ENCODE measurements around the gene NARF. TPM values are rescaled to one million over a fixed set of nuclear protein-coding genes. Genes with fewer than 3 reads are reported as not detected.

NARF gene
- total RNA-seq, 2 experiments from 2014 or later = 75.0 to 151 TPM

GRCh38 chr17:82415336-82415735 lies 43.2 kb upstream of the NARF start:
- no TSS peak for BruUV-seq (replicated peaks)

DNA sequence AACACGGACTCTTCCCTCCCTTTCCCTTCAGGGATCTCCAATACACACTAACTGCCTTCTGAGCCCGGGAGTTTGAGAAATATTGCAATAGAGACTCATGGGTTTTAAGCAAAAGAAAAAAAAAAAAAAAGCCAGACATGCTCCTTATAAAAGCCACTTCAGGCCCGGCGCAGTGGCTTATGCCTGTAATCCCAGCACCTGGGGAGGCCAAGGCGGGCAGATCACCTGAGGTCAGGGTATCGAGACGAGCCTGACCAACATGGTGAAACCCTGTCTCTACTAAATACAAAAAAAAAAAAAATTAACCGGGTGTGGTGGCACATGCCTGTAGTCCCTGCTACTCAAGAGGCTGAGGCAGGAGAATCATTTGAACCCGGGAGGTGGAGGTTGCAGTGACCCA lies 42.8 kb upstream of the NARF start:
- Histone ChIP-seq H4K20me1 (ENCODE audit: insufficient read depth, low read length) (0 out of 2 replicates have a peak, but pooled peaks cover 3% of the 10 kb centered on the region), H3K9me2 (ENCODE audit: insufficient read depth, low read length) (no peaks in the 10 kb centered on the region), H3K4me1 (ENCODE audit: insufficient read depth, low read length, poor library complexity, severe bottlenecking) (peaks cover 20% of the 10 kb centered on the region), H3K79me2 (ENCODE audit: insufficient read depth, low read depth, low read length) (peaks cover 27% of the 10 kb centered on the region; the same call in 1 of the 2 replicates), H3K4me2 (ENCODE audit: low read length) (no peak overlapping the region), H3K27ac (ENCODE audit: low read depth, low read length, poor library complexity, severe bottlenecking) (no peak overlapping the region), H3K36me3 (ENCODE audit: insufficient read depth, low read length) (peaks cover 26% of the 10 kb centered on the region), H3K9me3 (ENCODE audit: low read length) (no peaks in the 10 kb centered on the region), H2AFZ (ENCODE audit: low read length) (no peak overlapping the region), H3K4me3 (ENCODE audit: low read depth, low read length, poor library complexity, severe bottlenecking) (no peak overlapping the region)
- POLR2A ChIA-PET = no interaction called here
- CTCF ChIA-PET (ENCODE audit: unreplicated experiment) = no interaction called here
- TF ChIP-seq CTCF (conservative IDR thresholded peaks at IDR 0.05; ENCODE audit: low read length) (no peak), EZH2phosphoT487 (IDR thresholded peaks at IDR 0.05; ENCODE audit: borderline replicate concordance, low read depth, low read length) (no peak)
- no peak for DNase-seq (ENCODE audit: low spot score)
- BruUV-seq (replicated peaks) = no TSS peak
- intact Hi-C loops (cut with micrococcal nuclease; ENCODE audit: unreplicated experiment) = loop anchor here (5.0 kb wide), 3 partner anchors 42 to 183 kb away; partner anchors contain the start of gene NARF

More at GRCh38 chr17:82415336-82415735, 43.2 kb upstream of the NARF start:
- intact Hi-C loops (cut with micrococcal nuclease; ENCODE audit: unreplicated experiment) = loop anchor here (5.0 kb wide), 3 partner anchors 42 to 183 kb away; partner anchors contain the start of gene NARF
- CTCF ChIA-PET (ENCODE audit: unreplicated experiment) = no interaction called here
- Histone ChIP-seq H3K4me1 (ENCODE audit: insufficient read depth, low read length, poor library complexity, severe bottlenecking) (peaks cover 20% of the 10 kb centered on the region), H3K27ac (ENCODE audit: low read depth, low read length, poor library complexity, severe bottlenecking) (no peak overlapping the region), H3K9me2 (ENCODE audit: insufficient read depth, low read length) (no peaks in the 10 kb centered on the region), H3K79me2 (ENCODE audit: insufficient read depth, low read depth, low read length) (peaks cover 27% of the 10 kb centered on the region; the same call in 1 of the 2 replicates), H3K4me3 (ENCODE audit: low read depth, low read length, poor library complexity, severe bottlenecking) (no peak overlapping the region), H3K36me3 (ENCODE audit: insufficient read depth, low read length) (peaks cover 23% of the 10 kb centered on the region), H4K20me1 (ENCODE audit: insufficient read depth, low read length) (0 out of 2 replicates have a peak, but pooled peaks cover 3% of the 10 kb centered on the region), H3K9me3 (ENCODE audit: low read length) (no peaks in the 10 kb centered on the region), H2AFZ (ENCODE audit: low read length) (no peak overlapping the region), H3K4me2 (ENCODE audit: low read length) (no peak overlapping the region)
- POLR2A ChIA-PET = no interaction called here
- TF ChIP-seq EZH2phosphoT487 (IDR thresholded peaks at IDR 0.05; ENCODE audit: borderline replicate concordance, low read depth, low read length) (no peak), CTCF (conservative IDR thresholded peaks at IDR 0.05; ENCODE audit: low read length) (no peak)
- DNase-seq (ENCODE audit: low spot score) = no peak

DNA sequence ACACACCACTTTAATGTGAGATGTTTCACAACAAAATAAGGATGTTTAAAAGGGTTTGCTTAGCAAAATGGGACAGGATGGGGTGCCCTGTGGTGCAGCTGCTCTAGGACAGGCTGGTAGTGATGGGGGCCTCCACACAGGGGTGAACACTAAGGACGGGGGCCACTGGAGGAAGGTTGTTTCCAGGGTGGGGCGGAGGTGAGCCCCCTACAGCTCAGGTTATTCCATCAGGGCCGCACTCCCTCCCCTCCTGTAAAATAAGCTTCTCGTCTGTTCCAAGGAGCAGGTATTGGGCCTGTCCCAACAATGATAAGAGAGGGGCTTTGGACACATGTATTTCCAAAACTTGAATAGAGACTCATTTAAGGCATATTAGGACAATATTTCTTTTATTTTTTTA lies 42.3 kb upstream of the NARF start:
- no peak overlapping the region for H3K4me3 ChIP-seq (ENCODE audit: low read depth, low read length, poor library complexity, severe bottlenecking)
- no peak for DNase-seq (ENCODE audit: low spot score)
- ChIA-PET CTCF (ENCODE audit: unreplicated experiment) (no interaction called here), POLR2A (interaction anchor here (1.8 kb wide), 1 partner anchor 58 kb away, joined by 6 read pairs; no protein-coding TSS in a partner anchor)
- H2AFZ ChIP-seq (ENCODE audit: low read length) = no peak overlapping the region
- no TSS peak for BruUV-seq (replicated peaks)
- TF ChIP-seq EZH2phosphoT487 (IDR thresholded peaks at IDR 0.05; ENCODE audit: borderline replicate concordance, low read depth, low read length) (no peak), CTCF (conservative IDR thresholded peaks at IDR 0.05; ENCODE audit: low read length) (no peak)
- peaks cover 20% of the 10 kb centered on the region for H3K4me1 ChIP-seq (ENCODE audit: insufficient read depth, low read length, poor library complexity, severe bottlenecking)
- H3K27ac ChIP-seq (ENCODE audit: low read depth, low read length, poor library complexity, severe bottlenecking) = no peak overlapping the region
- H3K9me3 ChIP-seq (ENCODE audit: low read length) = no peaks in the 10 kb centered on the region
- 0 out of 2 replicates have a peak, but pooled peaks cover 3% of the 10 kb centered on the region for H4K20me1 ChIP-seq (ENCODE audit: insufficient read depth, low read length)
- peaks cover 31% of the 10 kb centered on the region for H3K36me3 ChIP-seq (ENCODE audit: insufficient read depth, low read length)
- H3K4me2 ChIP-seq (ENCODE audit: low read length) = no peak overlapping the region
- H3K79me2 ChIP-seq (ENCODE audit: insufficient read depth, low read depth, low read length) = peaks cover 27% of the 10 kb centered on the region; the same call in 1 of the 2 replicates
- no peaks in the 10 kb centered on the region for H3K9me2 ChIP-seq (ENCODE audit: insufficient read depth, low read length)
- intact Hi-C loops (cut with micrococcal nuclease; ENCODE audit: unreplicated experiment) = loop anchor here (5.0 kb wide), 3 partner anchors 41 to 184 kb away; partner anchors contain the start of gene NARF
